Activated naive CD8-positive, alpha-beta T cell treated with anti-CD3 and anti-CD28 coated beads, Interleukin-2, amount 50 U/mL, for 24 hours (primary cell): Measurements from ENCODE around the gene KIAA1549.

Experiments used
- ATAC-seq: fragments of 150-1000 bp; cut with Tn5 transposase; one replicate; pipeline ENCODE4 v1.10.0; 2021
- DNase-seq: peaks from one replicate; pipeline ENCODE4 v3.0.0; 2021
- H3K27ac Mint-ChIP-seq: one replicate; pipeline ENCODE4 v1.8.0; 2021; ENCODE audit warnings: mild to moderate bottlenecking, mixed read lengths
- H3K27me3 Mint-ChIP-seq: one replicate; pipeline ENCODE4 v1.8.0; 2021; ENCODE audit warnings: mixed read lengths
- H3K36me3 Mint-ChIP-seq: one replicate; pipeline ENCODE4 v1.8.0; 2021; ENCODE audit warnings: low read depth, mixed read lengths
- H3K4me1 Mint-ChIP-seq: one replicate; pipeline ENCODE4 v1.8.0; 2021; ENCODE audit warnings: mixed read lengths
- H3K4me3 Mint-ChIP-seq: one replicate; pipeline ENCODE4 v1.8.0; 2021; ENCODE audit warnings: mild to moderate bottlenecking, moderate library complexity, mixed read lengths
- H3K9me3 Mint-ChIP-seq: one replicate; pipeline ENCODE4 v1.8.0; 2021; ENCODE audit warnings: mixed read lengths

Gene KIAA1549

DNA sequence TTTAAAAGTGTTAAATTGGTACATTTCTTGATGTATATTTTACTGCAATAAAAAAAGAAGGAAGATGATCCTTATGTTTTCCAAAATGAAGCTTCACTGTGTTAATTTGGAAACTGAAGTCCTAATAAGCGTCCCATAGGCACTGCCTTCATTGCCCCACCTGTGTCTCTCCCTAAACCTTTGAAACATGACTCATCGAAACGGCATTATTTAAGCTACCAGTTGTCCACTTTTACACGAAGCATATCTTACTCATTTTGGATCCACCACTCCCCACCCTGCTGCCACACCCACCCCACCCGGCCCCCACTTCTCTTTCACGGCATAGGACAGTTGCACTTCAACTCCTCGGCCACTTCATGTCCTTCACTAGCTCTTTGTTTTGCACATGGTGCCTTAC, 85.5 kb downstream of the KIAA1549 start:
- DNase-seq (no peak), ATAC-seq (no peak)
- Mint-ChIP-seq H3K4me1 (peaks cover 22% of the 10 kb centered on the region), H3K27me3 (no peaks in the 10 kb centered on the region), H3K36me3 (no peaks in the 10 kb centered on the region), H3K4me3 (no peak overlapping the region), H3K9me3 (no peaks in the 10 kb centered on the region), H3K27ac (no peak overlapping the region)

DNA sequence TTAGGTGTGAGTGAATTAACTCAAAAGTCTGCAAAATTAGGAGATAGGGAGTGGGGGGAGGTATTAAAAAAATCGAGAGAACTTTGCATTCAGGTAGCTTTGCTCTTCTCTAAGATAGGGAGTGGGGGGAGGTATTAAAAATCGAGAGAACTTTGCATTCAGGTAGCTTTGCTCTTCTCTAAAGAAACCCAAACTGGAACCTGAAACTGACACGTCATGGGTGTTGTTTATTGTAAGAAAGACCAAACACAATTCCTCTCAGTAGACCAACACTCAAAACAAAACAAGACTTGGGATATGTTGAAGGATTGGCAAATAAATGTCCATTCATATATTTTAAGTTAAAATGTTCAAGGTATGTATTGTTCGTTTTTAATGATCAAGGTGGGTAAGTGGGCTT, 87.9 kb downstream of the KIAA1549 start:
- DNase-seq (no peak), ATAC-seq (no peak)
- Mint-ChIP-seq H3K4me3 (no peak overlapping the region), H3K9me3 (no peaks in the 10 kb centered on the region), H3K4me1 (peaks cover 8% of the 10 kb centered on the region), H3K27me3 (no peaks in the 10 kb centered on the region), H3K27ac (no peak overlapping the region), H3K36me3 (no peaks in the 10 kb centered on the region)

DNA sequence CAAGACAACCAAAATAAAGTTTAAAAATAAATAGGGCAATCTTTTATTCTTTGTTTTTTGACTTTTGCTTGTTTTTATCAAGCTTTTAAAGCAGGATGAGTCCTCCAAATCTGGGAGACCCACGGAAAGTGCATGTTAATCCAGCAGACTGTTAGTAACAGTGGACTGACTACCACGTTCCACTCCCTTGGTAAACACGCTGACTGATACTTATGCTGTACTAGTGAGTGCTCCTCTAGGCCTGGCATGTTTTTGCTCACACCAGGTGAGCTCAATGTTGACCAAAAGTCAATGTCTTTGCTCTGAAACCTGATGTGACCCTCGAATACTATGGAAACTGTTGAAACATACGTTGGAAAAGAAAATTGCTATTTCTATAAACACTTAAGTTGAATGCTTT, 88.4 kb downstream of the KIAA1549 start:
- Mint-ChIP-seq H3K27me3 (no peaks in the 10 kb centered on the region), H3K4me1 (peaks cover 4% of the 10 kb centered on the region), H3K27ac (no peak overlapping the region), H3K9me3 (no peaks in the 10 kb centered on the region), H3K36me3 (no peaks in the 10 kb centered on the region), H3K4me3 (no peak overlapping the region)
- ATAC-seq: no peak
- DNase-seq: no peak

DNA sequence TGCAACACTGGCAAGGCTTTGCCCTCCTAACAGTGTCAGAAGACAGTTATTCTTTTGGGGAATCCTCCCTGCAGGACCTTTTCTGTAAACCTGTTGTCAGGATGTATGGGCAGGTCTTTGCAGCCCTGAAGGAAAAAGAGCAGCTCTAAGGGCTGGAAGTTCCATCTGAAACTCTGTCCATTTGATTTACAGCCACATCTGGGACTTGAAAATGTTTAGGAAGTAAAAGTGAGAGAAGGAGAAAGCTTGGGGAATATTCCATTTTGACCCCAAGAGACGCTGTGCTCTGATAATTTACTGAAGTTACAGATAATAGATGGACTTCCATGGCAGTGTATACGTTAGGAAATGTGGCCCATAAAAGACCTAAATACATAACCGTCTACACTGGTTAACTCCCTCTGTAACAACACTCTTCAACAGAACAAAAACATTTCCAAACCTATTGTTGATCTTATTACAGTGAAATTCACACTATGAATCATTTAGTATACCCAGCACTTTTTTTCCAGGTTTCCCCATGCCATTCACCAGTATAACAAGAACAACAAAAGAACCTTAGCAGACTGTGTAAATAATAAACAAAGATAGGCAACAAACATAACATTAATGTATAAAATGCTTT, 89.1 kb downstream of the KIAA1549 start:
- no peak overlapping the region for H3K4me3 Mint-ChIP-seq
- H3K27me3 Mint-ChIP-seq: no peaks in the 10 kb centered on the region
- DNase-seq: no peak
- no peaks in the 10 kb centered on the region for H3K36me3 Mint-ChIP-seq
- H3K9me3 Mint-ChIP-seq: no peaks in the 10 kb centered on the region
- ATAC-seq: no peak
- no peak overlapping the region for H3K27ac Mint-ChIP-seq
- H3K4me1 Mint-ChIP-seq: peaks cover 2% of the 10 kb centered on the region

DNA sequence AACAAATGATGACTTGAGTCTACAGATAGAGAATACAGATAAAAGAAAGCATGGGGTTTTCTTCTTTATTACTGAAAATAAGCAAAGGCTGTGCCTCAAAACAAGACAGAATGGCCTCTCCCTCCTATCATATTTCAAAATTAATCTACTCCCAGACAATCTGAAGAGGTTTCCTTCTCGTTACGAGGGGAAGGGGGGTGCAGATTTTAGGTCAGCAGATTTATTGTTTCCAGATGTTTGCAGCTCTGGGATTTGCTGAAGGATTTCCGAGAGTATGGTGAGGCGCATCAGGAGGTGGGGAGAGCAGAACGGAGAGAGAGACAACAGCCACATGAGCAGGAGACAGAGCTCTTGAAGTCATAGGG, 89.8 kb downstream of the KIAA1549 start:
- ATAC-seq: no peak
- no peak for DNase-seq
- H3K4me1 Mint-ChIP-seq: peaks cover 5% of the 10 kb centered on the region
- no peak overlapping the region for H3K27ac Mint-ChIP-seq
- no peaks in the 10 kb centered on the region for H3K27me3 Mint-ChIP-seq
- H3K36me3 Mint-ChIP-seq: no peaks in the 10 kb centered on the region
- H3K4me3 Mint-ChIP-seq: no peak overlapping the region
- no peaks in the 10 kb centered on the region for H3K9me3 Mint-ChIP-seq

DNA sequence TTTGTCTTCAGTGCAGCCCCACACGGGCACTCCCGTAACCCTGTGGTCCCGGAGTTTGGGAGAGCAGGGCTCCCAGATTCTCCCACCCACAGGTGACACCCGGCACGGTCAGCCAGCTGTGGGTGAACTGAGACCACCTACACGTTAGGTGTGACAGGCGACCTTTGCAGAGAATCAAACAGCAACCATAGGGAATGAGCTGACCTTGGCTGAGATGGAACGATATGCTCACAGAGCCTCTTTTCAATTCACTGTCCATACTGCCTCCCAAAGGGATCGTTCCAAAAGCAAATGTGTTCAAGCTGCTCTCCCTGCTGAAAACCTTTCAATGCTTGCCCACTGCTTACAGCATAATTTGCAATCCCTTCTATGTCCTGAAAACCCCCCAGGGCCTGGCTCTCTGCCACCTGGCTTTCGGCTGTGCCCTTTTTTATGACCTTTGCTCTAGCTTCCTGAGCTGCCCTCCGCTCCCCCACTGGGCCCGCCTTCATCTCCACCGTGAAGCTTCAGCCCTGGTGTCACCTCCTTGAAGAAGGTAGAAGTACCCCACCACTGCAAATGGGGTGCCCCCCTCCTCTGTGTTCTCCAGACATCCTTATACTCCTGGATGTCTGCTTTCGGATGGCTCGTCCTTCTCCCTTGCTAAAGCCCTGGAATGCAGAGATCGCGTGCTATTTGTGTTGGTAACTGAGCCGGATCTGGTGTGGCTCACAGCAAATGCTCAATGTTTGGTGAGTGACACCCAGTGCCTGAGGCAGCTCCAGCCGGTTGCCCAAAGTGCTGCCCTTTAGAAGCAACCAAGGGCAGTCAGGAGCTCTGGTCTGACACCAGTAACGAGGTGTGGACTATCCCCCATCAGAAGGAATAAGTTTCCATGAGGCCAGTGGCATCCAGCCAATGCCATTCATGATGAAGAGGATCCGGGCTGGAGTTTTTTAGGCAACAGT, 90.4 kb downstream of the KIAA1549 start:
- DNase-seq (no peak), ATAC-seq (no peak)
- no peaks in the 10 kb centered on the region for H3K36me3 Mint-ChIP-seq
- no peak overlapping the region for H3K27ac Mint-ChIP-seq
- peaks cover 7% of the 10 kb centered on the region for H3K4me1 Mint-ChIP-seq
- H3K9me3 Mint-ChIP-seq: no peaks in the 10 kb centered on the region
- no peaks in the 10 kb centered on the region for H3K27me3 Mint-ChIP-seq
- no peak overlapping the region for H3K4me3 Mint-ChIP-seq

DNA sequence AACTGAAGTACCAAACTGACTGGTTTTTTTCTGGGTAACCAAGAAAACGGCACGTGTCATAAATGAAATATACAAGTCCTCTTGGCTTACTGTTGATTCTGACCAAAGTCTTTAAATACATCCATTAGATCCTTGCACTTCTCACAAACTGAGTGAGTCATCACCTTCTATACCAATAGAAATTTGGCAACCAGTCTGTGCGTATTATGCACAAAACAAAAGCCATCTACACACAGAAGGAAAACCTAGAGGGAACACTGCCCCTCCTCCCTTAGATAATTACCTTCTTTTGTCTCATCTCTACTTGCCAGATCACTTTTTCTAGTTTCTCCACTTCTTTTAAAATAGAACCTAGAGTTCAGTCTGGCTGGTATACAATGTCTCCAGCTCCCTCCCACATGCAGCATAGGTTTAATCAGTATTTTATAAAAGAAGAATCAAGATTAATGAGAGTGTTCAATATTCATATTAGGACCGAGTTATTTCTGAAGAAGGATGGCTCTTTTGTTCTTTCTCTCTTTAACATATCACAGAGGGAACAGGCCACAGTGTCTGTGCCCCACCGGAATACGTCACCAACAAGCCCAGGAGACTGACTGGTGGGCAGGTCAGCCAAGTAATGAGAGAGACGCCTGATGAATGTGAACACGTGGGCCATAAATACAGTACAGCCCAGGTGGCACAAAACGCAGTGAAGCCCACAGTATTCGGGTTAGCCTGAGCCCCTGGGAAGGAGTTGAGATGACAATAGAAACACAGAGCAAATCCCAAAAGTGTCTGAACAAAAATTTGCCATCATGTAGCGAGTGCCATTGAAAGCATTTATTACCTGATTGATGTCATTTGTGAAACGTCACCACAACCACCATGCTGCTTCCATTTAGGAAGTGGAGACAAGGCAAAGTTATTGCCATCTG, 91.3 kb downstream of the KIAA1549 start:
- Mint-ChIP-seq H3K4me1 (peaks cover 7% of the 10 kb centered on the region), H3K36me3 (no peaks in the 10 kb centered on the region), H3K4me3 (no peak overlapping the region), H3K9me3 (no peaks in the 10 kb centered on the region), H3K27me3 (no peaks in the 10 kb centered on the region), H3K27ac (no peak overlapping the region)
- ATAC-seq: no peak
- no peak for DNase-seq

DNA sequence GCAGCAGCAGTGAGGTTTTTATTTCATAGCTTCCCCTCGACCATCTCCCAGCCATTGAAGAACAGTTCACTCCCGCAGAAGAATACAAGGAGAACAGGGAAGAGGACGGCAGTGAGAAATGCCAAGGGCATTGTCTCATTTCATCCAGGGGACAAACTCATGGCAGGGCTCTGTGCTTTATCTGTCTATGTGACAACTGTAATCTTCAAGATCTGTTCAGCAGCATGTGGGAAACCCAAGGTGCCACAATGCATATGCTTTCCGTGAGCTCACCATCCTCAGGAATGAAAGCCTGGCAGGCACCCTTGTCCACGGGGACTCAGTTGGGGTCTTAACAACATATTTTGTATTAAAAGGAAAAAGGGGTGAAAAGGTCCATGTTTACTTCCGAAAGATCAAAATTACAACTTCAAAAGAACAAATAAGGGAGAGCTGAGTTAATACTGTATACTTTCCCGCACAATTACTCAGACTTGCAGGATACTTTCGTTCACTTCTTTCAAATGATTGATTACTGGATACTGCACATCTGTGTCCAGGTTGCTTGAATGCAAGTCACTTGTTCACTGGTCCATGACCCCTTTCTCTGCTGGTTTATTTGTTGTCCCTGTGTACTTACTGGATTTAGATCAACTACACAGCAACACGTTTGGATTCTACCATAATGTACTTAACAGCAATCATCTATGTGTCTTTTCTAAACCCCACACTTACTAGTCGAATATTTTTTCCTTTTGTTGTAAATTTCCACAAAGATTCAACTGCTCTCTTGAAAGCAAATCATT, 93.1 kb downstream of the KIAA1549 start:
- Mint-ChIP-seq H3K27me3 (no peaks in the 10 kb centered on the region), H3K36me3 (no peaks in the 10 kb centered on the region), H3K4me1 (peaks cover 7% of the 10 kb centered on the region), H3K27ac (no peak overlapping the region), H3K4me3 (no peak overlapping the region), H3K9me3 (no peaks in the 10 kb centered on the region)
- ATAC-seq (no peak), DNase-seq (no peak)

DNA sequence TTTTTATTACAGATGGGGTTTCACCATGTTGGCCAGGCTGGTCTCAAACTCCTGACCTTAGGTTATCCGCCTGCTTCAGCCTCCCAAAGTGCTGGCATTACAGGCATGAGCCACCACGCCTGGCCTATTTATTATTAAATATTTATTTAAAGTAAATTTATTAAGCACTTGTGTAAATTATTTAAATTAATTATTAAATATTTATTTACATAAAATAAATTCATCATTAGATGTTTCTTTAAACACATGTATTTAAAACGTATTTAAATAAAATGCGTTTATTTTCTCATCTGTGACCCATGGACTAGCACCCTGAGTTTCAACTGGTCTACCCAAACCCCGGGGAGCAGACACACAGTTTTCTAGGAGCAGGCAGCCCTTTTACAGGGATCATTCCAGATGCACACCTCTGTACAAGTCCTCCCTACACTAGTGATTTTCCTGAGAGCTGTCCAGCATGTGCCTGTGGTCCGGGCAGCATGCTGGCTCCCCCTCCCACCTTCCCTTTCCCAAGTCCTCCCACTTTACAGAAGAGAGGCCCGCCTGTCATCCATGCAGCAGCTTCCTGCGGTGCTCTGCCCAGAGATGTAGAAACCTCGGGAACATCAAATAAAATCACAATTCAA, 94.0 kb downstream of the KIAA1549 start:
- H3K4me3 Mint-ChIP-seq: no peak overlapping the region
- no peaks in the 10 kb centered on the region for H3K27me3 Mint-ChIP-seq
- peaks cover 12% of the 10 kb centered on the region for H3K4me1 Mint-ChIP-seq
- no peaks in the 10 kb centered on the region for H3K9me3 Mint-ChIP-seq
- ATAC-seq (no peak), DNase-seq (no peak)
- no peaks in the 10 kb centered on the region for H3K36me3 Mint-ChIP-seq
- no peak overlapping the region for H3K27ac Mint-ChIP-seq

DNA sequence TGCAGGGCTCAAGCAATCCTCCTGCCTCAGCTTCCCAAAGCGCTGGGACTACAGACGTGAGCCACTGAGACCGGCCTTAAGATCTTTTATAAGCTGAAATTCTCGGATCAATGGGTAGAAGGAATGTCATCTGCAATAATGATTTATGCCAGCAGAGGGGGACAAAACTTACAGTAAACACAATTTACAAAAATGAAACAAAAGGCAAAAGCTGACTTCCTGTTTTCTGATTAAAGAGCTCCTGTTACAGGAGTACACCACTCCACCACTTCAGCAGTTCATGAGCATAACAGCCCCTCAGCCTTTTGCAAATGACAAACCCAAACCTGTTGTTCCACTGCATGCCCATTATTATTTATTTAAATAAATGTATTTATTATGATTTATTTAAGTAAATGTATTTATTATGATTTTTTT, 94.7 kb downstream of the KIAA1549 start:
- ATAC-seq (peak; percentile 60), DNase-seq (peak; percentile 33)
- Mint-ChIP-seq H3K27me3 (no peaks in the 10 kb centered on the region), H3K36me3 (no peaks in the 10 kb centered on the region), H3K9me3 (no peaks in the 10 kb centered on the region), H3K4me3 (no peak overlapping the region), H3K27ac (no peak overlapping the region), H3K4me1 (peaks cover 18% of the 10 kb centered on the region)

DNA sequence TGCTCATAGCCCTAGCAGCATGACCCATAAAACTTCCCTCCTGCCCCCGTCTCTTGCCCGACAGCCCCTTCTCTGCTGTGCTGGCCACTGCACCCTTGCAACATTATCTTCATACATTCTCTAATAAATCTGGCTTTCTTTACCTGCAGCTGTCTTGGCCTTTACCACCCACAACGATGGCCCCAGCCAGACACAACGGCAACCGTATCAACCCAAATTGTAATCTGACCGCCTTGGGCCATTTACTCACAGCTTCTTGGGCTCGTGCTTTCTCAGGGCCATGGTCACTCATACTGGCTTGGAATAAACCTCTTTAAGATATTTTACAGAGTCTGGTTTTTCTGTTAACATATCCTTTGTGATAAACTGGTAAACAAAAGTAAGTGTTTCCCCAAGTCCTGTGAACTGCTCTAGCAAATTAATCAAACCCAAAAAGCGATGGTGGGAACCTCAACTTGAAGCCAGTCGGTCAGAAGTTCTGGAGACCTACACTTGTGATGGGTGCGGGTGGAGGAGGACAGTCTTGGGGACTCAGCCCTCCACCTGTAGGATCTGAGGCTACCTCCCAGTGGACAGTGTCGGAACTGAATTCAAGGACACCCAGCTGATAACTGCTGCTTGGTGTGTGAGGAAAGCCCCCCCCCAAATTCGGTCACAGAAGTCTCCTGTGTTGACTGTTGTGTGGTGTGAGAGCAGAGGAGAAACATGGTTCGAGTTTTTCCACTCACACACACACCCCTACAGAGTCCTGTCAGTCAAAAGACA, 95.6 kb downstream of the KIAA1549 start:
- Mint-ChIP-seq H3K9me3 (no peaks in the 10 kb centered on the region), H3K27me3 (no peaks in the 10 kb centered on the region), H3K27ac (no peak overlapping the region), H3K36me3 (no peaks in the 10 kb centered on the region), H3K4me3 (no peak overlapping the region), H3K4me1 (peaks cover 21% of the 10 kb centered on the region)
- ATAC-seq: no peak
- no peak for DNase-seq

DNA sequence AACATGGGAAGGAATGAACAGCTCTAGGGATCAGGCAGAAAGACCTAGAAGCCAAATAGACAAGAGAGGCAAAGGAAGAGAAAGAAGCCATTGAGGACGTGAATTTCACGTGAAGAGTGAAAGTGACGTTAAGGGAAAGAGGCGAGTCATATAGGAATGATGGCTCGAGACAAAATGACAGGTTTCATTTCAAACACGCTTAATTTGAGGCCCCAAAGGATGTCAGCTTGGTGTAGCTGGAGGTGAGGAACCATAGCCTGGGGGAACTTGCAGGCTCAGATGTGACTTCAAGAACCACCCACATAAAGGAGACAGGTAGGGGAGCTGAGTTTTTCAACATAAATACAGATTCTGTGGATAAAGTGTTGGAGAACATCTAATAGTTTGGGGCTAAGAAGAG, 98.9 kb downstream of the KIAA1549 start:
- DNase-seq (no peak), ATAC-seq (peak; percentile 48)
- no peaks in the 10 kb centered on the region for H3K36me3 Mint-ChIP-seq
- H3K4me3 Mint-ChIP-seq: no peak overlapping the region
- no peaks in the 10 kb centered on the region for H3K9me3 Mint-ChIP-seq
- H3K27ac Mint-ChIP-seq: peak overlapping the region; percentile 50
- peaks cover 18% of the 10 kb centered on the region for H3K4me1 Mint-ChIP-seq
- H3K27me3 Mint-ChIP-seq: no peaks in the 10 kb centered on the region

DNA sequence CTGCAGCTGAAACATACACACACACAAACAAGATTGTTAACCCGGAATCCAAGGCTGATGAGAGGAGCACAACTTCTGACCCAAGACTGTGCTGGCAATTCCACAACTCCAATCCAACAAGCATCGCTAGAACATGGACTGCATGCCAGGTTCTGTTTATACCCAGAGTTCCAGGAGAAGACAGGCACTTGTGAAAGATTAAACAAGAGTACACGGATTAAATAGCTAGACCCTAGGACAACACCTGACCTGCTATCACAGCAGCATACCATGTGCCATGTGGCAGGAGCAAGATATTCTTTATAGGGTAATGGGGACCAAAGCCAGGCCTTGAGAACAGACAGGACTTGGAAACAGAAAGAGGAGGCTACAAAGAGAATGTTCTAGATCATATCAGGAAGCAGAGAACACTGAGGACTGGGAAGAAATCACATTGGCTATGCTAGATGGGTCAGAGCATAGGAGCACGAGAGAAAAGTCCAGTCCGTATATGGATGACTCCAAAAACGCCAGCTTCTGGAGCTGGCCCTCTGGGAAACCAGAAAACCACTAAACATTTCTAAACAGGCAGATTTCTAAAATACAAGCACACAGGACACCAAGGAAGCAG, 99.5 kb downstream of the KIAA1549 start:
- H3K36me3 Mint-ChIP-seq: no peaks in the 10 kb centered on the region
- H3K9me3 Mint-ChIP-seq: no peaks in the 10 kb centered on the region
- H3K4me3 Mint-ChIP-seq: no peak overlapping the region
- peak overlapping the region; percentile 50 for H3K27ac Mint-ChIP-seq
- H3K4me1 Mint-ChIP-seq: peaks cover 19% of the 10 kb centered on the region
- no peak for ATAC-seq
- no peak for DNase-seq
- H3K27me3 Mint-ChIP-seq: no peaks in the 10 kb centered on the region
